ENCODE results near the gene ANO2. TPM values are rescaled to one million over a fixed set of nuclear protein-coding genes. Genes with fewer than 3 reads are reported as not detected.

ANO2 gene
- polyA plus RNA-seq, 1 experiment, result 0.09 TPM

GRCh38 chr12:5716976-5717375 lies 228.1 kb downstream of the ANO2 start:
- POLR2A ChIA-PET, result no interaction called here
- Histone ChIP-seq H3K4me3 (ENCODE audit: low read depth, low read length) (no peak overlapping the region), H3K27me3 (ENCODE audit: control insufficient read depth, insufficient read depth, low read length) (peaks cover 2% of the 10 kb centered on the region), H3K27ac (ENCODE audit: low read depth, low read length) (no peak overlapping the region), H3K9me3 (ENCODE audit: control insufficient read depth, insufficient read depth, low read length) (no peaks in the 10 kb centered on the region)
- CTCF ChIA-PET, result no interaction called here
- TF ChIP-seq CTCF (IDR thresholded peaks at IDR 0.05; ENCODE audit: low read depth, low read length), result no peak
- DNase-seq (ENCODE audit: low read depth, low spot score), result no peak

- ChIA-PET CTCF (interaction anchor here (1.2 kb wide), 2 partner anchors 29 to 321 kb away, joined by 3 to 5 read pairs; no protein-coding TSS in a partner anchor), POLR2A (no interaction called here)
- TF ChIP-seq CTCF (IDR thresholded peaks at IDR 0.05; ENCODE audit: low read depth, low read length), result no peak
- Histone ChIP-seq H3K9me3 (ENCODE audit: control insufficient read depth, insufficient read depth, low read length) (no peaks in the 10 kb centered on the region), H3K27me3 (ENCODE audit: control insufficient read depth, insufficient read depth, low read length) (peaks cover 2% of the 10 kb centered on the region), H3K4me3 (ENCODE audit: low read depth, low read length) (no peak overlapping the region), H3K27ac (ENCODE audit: low read depth, low read length) (no peak overlapping the region)
- no peak for DNase-seq (ENCODE audit: low read depth, low spot score)
Measured at GRCh38 chr12:5716201-5716600, 228.9 kb downstream of the ANO2 start.

GRCh38 chr12:5715021-5715420 lies 230.0 kb downstream of the ANO2 start:
- Histone ChIP-seq H3K27ac (ENCODE audit: low read depth, low read length) (no peak overlapping the region), H3K27me3 (ENCODE audit: control insufficient read depth, insufficient read depth, low read length) (peaks cover 2% of the 10 kb centered on the region), H3K9me3 (ENCODE audit: control insufficient read depth, insufficient read depth, low read length) (no peaks in the 10 kb centered on the region), H3K4me3 (ENCODE audit: low read depth, low read length) (no peak overlapping the region)
- ChIA-PET POLR2A (no interaction called here), CTCF (interaction anchor here (1.2 kb wide), 1 partner anchor 323 kb away, joined by 3 read pairs; no protein-coding TSS in a partner anchor)
- no peak for TF ChIP-seq CTCF (IDR thresholded peaks at IDR 0.05; ENCODE audit: low read depth, low read length)
- DNase-seq (ENCODE audit: low read depth, low spot score), result no peak

- no peak for DNase-seq (ENCODE audit: low read depth, low spot score)
- Histone ChIP-seq H3K9me3 (ENCODE audit: control insufficient read depth, insufficient read depth, low read length) (no peaks in the 10 kb centered on the region), H3K4me3 (ENCODE audit: low read depth, low read length) (no peak overlapping the region), H3K27me3 (ENCODE audit: control insufficient read depth, insufficient read depth, low read length) (peaks cover 2% of the 10 kb centered on the region), H3K27ac (ENCODE audit: low read depth, low read length) (no peak overlapping the region)
- ChIA-PET POLR2A (no interaction called here), CTCF (no interaction called here)
- TF ChIP-seq CTCF (IDR thresholded peaks at IDR 0.05; ENCODE audit: low read depth, low read length), result no peak
Measured at GRCh38 chr12:5713599-5714081, 231.4 kb downstream of the ANO2 start.

GRCh38 chr12:5710260-5710878 lies 234.7 kb downstream of the ANO2 start:
- ChIA-PET POLR2A (no interaction called here), CTCF (no interaction called here)
- no peak overlapping the region for H3K4me3 ChIP-seq (ENCODE audit: low read depth, low read length)
- H3K9me3 ChIP-seq (ENCODE audit: control insufficient read depth, insufficient read depth, low read length), result no peaks in the 10 kb centered on the region
- H3K27ac ChIP-seq (ENCODE audit: low read depth, low read length), result no peak overlapping the region
- peaks cover 2% of the 10 kb centered on the region for H3K27me3 ChIP-seq (ENCODE audit: control insufficient read depth, insufficient read depth, low read length)
- DNase-seq (ENCODE audit: low read depth, low spot score), result no peak
- no peak for TF ChIP-seq CTCF (IDR thresholded peaks at IDR 0.05; ENCODE audit: low read depth, low read length)
